Neural cell (in vitro differentiated cells): ENCODE measurements around the gene SPATA3. TPM values are rescaled to one million over a fixed set of nuclear protein-coding genes. Genes with fewer than 3 reads are reported as not detected.

Source experiments
- H2AFZ ChIP-seq: fragments of 200-600, 300-800 bp; sonication (generic), shearing (Covaris generic); 2 replicates; pipeline ENCODE4 v1.6.0; 2014; ENCODE audit warnings: low read depth, mild to moderate bottlenecking, antibody characterized with exemption, low read length, moderate library complexity
- H3F3A ChIP-seq: fragments of 200-600 bp; shearing (Covaris generic); 2 replicates; pipeline ENCODE4 v1.6.1; 2016; ENCODE audit warnings: mild to moderate bottlenecking, moderate library complexity, mixed read lengths, antibody characterized with exemption, low read length; ENCODE audit not compliant: insufficient read depth, poor library complexity, severe bottlenecking
- H3K27ac ChIP-seq: fragments of 200-600, 300-800 bp; sonication (generic), shearing (Covaris generic); 2 replicates; pipeline ENCODE4 v1.5.1; 2014; ENCODE audit warnings: mild to moderate bottlenecking, low read length, moderate library complexity
- H3K27me3 ChIP-seq: fragments of 300-800, 200-600 bp; sonication (generic), shearing (Covaris generic); 2 replicates; pipeline ENCODE4 v1.6.0; 2014; ENCODE audit warnings: mild to moderate bottlenecking, low read depth, low read length, moderate library complexity; ENCODE audit not compliant: insufficient read depth
- H3K36me3 ChIP-seq: fragments of 300-800, 200-600 bp; sonication (generic), shearing (Covaris generic); 2 replicates; pipeline ENCODE4 v1.5.1; 2014; ENCODE audit warnings: mild to moderate bottlenecking, antibody characterized with exemption, low read length, moderate library complexity; ENCODE audit not compliant: insufficient read depth
- H3K4me2 ChIP-seq: fragments of 300-800, 200-600 bp; sonication (generic), shearing (Covaris generic); 2 replicates; pipeline ENCODE4 v1.6.0; 2014; ENCODE audit warnings: mild to moderate bottlenecking, low read length
- H3K4me3 ChIP-seq: fragments of 300-800, 200-600 bp; sonication (generic), shearing (Covaris generic); 2 replicates; pipeline ENCODE4 v1.5.1; 2014; ENCODE audit warnings: mild to moderate bottlenecking, low read length, moderate library complexity
- H3K79me2 ChIP-seq: fragments of 200-600 bp; shearing (Covaris generic); replicated peaks from 2 replicates; pipeline ENCODE4 v1.6.0; 2014; ENCODE audit warnings: mild to moderate bottlenecking, low read length, moderate library complexity; ENCODE audit not compliant: insufficient read depth
- H3K9ac ChIP-seq: fragments of 300-800, 200-600 bp; sonication (generic), shearing (Covaris generic); 2 replicates; pipeline ENCODE4 v1.6.1; 2016; ENCODE audit warnings: mild to moderate bottlenecking, low read length, mixed read lengths
- H3K9me2 ChIP-seq: fragments of 200-600 bp; shearing (Covaris generic); 2 replicates; pipeline ENCODE4 v1.6.1; 2016; ENCODE audit warnings: mild to moderate bottlenecking, low read length, mixed read lengths; ENCODE audit not compliant: insufficient read depth
- H3K9me3 ChIP-seq: fragments of 200-600, 300-800 bp; sonication (generic), shearing (Covaris generic); 2 replicates; pipeline ENCODE4 v1.6.1; 2016; ENCODE audit warnings: mild to moderate bottlenecking, mixed run types, low read length, moderate library complexity, mixed read lengths
- H4K20me1 ChIP-seq: fragments of 200-600 bp; shearing (Covaris generic); 2 replicates; pipeline ENCODE4 v1.6.1; 2016; ENCODE audit warnings: mild to moderate bottlenecking, mixed run types; ENCODE audit not compliant: insufficient read depth
- CTCF ChIP-seq: fragments of 450-650 bp; IDR thresholded peaks from 2 replicates; pipeline ENCODE4 v1.5.1; 2014; ENCODE audit warnings: antibody characterized with exemption, mild to moderate bottlenecking, moderate library complexity; ENCODE audit not compliant: poor library complexity, severe bottlenecking
- EP300 ChIP-seq: fragments of 450-650 bp; conservative IDR thresholded peaks from 2 replicates; pipeline ENCODE4 v1.6.1; 2014; ENCODE audit warnings: antibody characterized with exemption, mild to moderate bottlenecking, moderate library complexity; ENCODE audit not compliant: poor library complexity, severe bottlenecking
- EZH2 ChIP-seq: fragments of 200-600, 300-800 bp; shearing (Covaris generic), sonication (generic); IDR thresholded peaks from 2 replicates; pipeline ENCODE4 v1.6.1; 2014; ENCODE audit warnings: antibody characterized with exemption, low read length, borderline replicate concordance, mild to moderate bottlenecking; ENCODE audit not compliant: insufficient read depth, poor library complexity, severe bottlenecking
- MXI1 ChIP-seq: fragments of 450-650 bp; conservative IDR thresholded peaks from 2 replicates; pipeline ENCODE4 v1.6.1; 2014; ENCODE audit warnings: antibody characterized with exemption, mild to moderate bottlenecking; ENCODE audit not compliant: poor library complexity, severe bottlenecking
- POLR2AphosphoS5 ChIP-seq: IDR thresholded peaks from 2 replicates; pipeline ENCODE4 v1.6.1; 2012
- RAD21 ChIP-seq: fragments of 450-650 bp; conservative IDR thresholded peaks from 2 replicates; pipeline ENCODE4 v1.6.1; 2014; ENCODE audit warnings: antibody characterized with exemption, mild to moderate bottlenecking, moderate library complexity
- REST ChIP-seq: IDR thresholded peaks from 2 replicates; pipeline ENCODE4 v1.6.1; 2012; ENCODE audit warnings: borderline replicate concordance
- SMC3 ChIP-seq: fragments of 450-650 bp; conservative IDR thresholded peaks from 2 replicates; pipeline ENCODE4 v1.6.1; 2014; ENCODE audit warnings: antibody characterized with exemption, mild to moderate bottlenecking, moderate library complexity; ENCODE audit not compliant: poor library complexity
- TAF1 ChIP-seq: IDR thresholded peaks from 2 replicates; pipeline ENCODE4 v1.6.1; 2012; ENCODE audit warnings: low read depth
- polyA plus RNA-seq: library from polyadenylated mRNA; depleted of rRNA; stranded (reverse); fragments of >200 nt; gene quantifications from 2 replicates; pipeline ENCODE4 v1.2.3, GENCODE V29; 2014

The SPATA3 gene
- polyA plus RNA-seq, 1 donor from 2014 or later: not detected

DNA sequence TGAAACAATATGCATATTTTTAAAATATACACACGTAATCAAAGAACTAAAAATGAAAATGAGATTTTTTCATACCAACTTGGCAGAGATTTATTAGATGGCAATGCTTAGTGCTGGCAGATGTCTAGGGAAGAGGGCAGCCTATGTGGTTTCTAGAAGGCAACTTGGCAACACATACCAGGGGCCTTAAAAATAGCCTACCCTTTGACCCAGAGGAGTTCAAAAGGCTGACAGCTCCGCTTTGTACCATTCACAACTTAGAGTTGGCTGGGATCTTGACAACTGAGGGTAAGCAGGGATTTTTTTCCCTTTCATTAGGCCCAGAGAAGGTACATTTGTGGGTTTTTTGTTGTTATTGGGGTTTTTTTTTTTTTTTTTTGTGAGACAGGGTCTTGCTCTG, 44.5 kb upstream of the SPATA3 start:
- Histone ChIP-seq H3K27me3 (no peaks in the 10 kb centered on the region), H4K20me1 (no peaks in the 10 kb centered on the region), H3K36me3 (no peaks in the 10 kb centered on the region), H3K79me2 (no peaks in the 10 kb centered on the region), H3F3A (no peaks in the 10 kb centered on the region), H3K9me2 (no peaks in the 10 kb centered on the region), H3K4me2 (no peak overlapping the region), H2AFZ (no peak overlapping the region), H3K4me3 (no peak overlapping the region), H3K9me3 (no peaks in the 10 kb centered on the region), H3K27ac (no peak overlapping the region), H3K9ac (no peak overlapping the region)
- TF ChIP-seq RAD21 (no peak), EZH2 (no peak), REST (no peak), EP300 (no peak), POLR2AphosphoS5 (no peak), SMC3 (no peak), CTCF (no peak)

- no peak overlapping the region for H3K9ac ChIP-seq
- H3K36me3 ChIP-seq: no peaks in the 10 kb centered on the region
- H3K4me2 ChIP-seq: no peak overlapping the region
- H3F3A ChIP-seq: no peaks in the 10 kb centered on the region
- H3K27ac ChIP-seq: no peak overlapping the region
- peaks cover 8% of the 10 kb centered on the region for H3K27me3 ChIP-seq
- TF ChIP-seq POLR2AphosphoS5 (no peak), TAF1 (no peak), EZH2 (no peak), RAD21 (no peak), SMC3 (no peak), CTCF (no peak), REST (no peak), MXI1 (no peak), EP300 (no peak)
- no peak overlapping the region for H2AFZ ChIP-seq
- H4K20me1 ChIP-seq: no peaks in the 10 kb centered on the region
- H3K4me3 ChIP-seq: no peak overlapping the region
- H3K79me2 ChIP-seq: no peaks in the 10 kb centered on the region
- H3K9me2 ChIP-seq: no peaks in the 10 kb centered on the region
- H3K9me3 ChIP-seq: no peaks in the 10 kb centered on the region
Observed at GRCh38 chr2:230952226-230952956, 43.5 kb upstream of the SPATA3 start.
